Heart left ventricle (tissue), 13 donors: ENCODE data around the gene PGLYRP2.

Source experiments
- POLR2A ChIP-seq, 2 donors: fragments of 450-650 bp; IDR thresholded peaks; one replicate each; pipeline ENCODE4 v1.6.1; 2017; ENCODE audit warnings: antibody characterized with exemption in 2 of 2, mild to moderate bottlenecking in 2 of 2, moderate library complexity in 2 of 2
- TF ChIP-seq, protein P1 (sequence below), 12 donors: fragments of 200-600 bp; sonication (generic) in 4 of 12; IDR thresholded peaks; one replicate each; pipeline versions ENCODE4 v1.5.0 to v1.8.0; 2018 to 2022; ENCODE audit warnings: antibody characterized with exemption in 12 of 12, mild to moderate bottlenecking in 5 of 12
- donor health status: ischemic (EF 13 %, LVEDD 7.1; RV severe dilation, severe dysfunction).
- donor health status: DM: no; HTN: yes; CAD: no.
- donor health status: DM: no; HTN: no; CAD: no.
- donor health status: ischemic (EF 25% LVEDD 6.9; RV normal size, moderate dysfunction).
- donor health status: ischemic (EF 25% LVEDD 5.7; RV mildly dilated, moderate dysfunction).
- donor health status: ischemic (EF 35%, LVEDD 5.7; RV mildly dilated, moderate dysfunction).
- donor health status: nonischemic (EF 11% LVEDD 7.7; RV severe dilation, severe dysfunction).
- donor health status: DM: yes; HTN: yes; CAD: no.
- donor health status: PGD.
- donor health status: ischemic (EF 29% LVEDD 5.4; RV normal size, mild dysfunction).
- donor health status: nonischemic (EF 23%, LVEDD 6.1; RV moderate dilation, normal function).

DNA sequence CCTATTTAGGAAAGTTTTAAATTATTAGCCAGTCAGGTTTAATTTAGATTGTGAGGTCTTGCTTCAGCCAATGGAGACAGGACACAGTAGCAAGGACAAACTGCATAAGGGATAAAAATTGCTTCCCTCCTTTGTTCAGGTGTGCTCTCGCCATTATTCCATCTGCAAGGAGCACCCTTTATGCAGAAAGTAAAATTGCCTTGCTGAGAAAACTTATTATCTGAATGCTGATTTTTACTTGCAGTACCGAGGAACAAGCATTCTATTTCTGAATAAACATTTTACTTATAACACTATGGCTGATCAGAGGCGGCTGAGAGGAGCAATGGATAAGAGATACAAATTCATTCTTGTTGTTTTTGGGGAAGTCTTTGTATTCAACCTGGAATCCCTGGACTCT is 37.1 kb upstream of the PGLYRP2 start:
- TF ChIP-seq, protein P1, sequence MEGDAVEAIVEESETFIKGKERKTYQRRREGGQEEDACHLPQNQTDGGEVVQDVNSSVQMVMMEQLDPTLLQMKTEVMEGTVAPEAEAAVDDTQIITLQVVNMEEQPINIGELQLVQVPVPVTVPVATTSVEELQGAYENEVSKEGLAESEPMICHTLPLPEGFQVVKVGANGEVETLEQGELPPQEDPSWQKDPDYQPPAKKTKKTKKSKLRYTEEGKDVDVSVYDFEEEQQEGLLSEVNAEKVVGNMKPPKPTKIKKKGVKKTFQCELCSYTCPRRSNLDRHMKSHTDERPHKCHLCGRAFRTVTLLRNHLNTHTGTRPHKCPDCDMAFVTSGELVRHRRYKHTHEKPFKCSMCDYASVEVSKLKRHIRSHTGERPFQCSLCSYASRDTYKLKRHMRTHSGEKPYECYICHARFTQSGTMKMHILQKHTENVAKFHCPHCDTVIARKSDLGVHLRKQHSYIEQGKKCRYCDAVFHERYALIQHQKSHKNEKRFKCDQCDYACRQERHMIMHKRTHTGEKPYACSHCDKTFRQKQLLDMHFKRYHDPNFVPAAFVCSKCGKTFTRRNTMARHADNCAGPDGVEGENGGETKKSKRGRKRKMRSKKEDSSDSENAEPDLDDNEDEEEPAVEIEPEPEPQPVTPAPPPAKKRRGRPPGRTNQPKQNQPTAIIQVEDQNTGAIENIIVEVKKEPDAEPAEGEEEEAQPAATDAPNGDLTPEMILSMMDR (IDR thresholded peaks at IDR 0.05), result no peak
- TF ChIP-seq POLR2A (IDR thresholded peaks at IDR 0.05), result no peak
